ENCODE data around the gene COL8A1. TPM values are rescaled to one million over a fixed set of nuclear protein-coding genes. Genes with fewer than 3 reads are reported as not detected.

The COL8A1 gene
- total and polyA plus RNA-seq, 2 experiments from 2014 or later = 0.41 to 2.4 TPM

DNA sequence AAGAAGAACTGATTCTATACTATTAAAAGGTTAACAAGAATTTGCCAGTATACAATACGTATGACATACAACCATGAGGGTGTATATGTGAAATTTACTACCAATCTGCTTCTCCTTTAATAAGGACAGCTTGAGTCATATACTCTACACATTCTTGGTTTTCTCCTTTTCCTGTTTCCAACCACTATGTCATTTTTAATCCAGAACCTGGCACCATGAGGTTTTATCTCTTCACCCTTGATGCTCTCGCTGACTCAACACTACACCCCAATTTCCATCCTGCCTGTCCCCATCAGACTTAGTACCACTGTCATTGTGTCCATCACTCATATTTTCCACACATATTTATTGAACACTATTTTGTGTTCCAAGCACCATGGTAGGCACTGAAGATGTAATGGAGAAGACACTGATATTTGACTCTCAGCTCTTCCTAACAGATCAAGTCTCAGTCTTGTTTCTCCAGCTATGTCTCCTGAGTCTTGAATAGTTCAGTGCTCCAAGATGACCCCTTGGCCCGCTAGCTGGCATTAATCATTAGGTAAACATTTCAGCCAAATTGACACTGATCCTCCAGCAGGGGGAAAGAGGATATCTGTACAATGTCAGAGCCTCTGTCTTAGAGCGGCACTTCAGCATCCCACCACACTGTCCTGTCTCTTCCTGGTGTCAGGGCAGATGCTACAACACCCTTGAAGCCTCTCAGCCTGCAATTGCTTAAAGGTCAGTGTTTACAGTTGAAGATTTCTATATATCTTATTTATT, 11.2 kb upstream of the COL8A1 start:
- no peaks in the 10 kb centered on the region for H3K79me2 ChIP-seq
- TF ChIP-seq EZH2 (IDR thresholded peaks at IDR 0.05; ENCODE audit: borderline replicate concordance) = no peak
- TF ChIP-seq EZH2phosphoT487 (IDR thresholded peaks at IDR 0.05; ENCODE audit: low read depth, severe bottlenecking, unreplicated experiment) = no peak
- TF ChIP-seq, protein P1, sequence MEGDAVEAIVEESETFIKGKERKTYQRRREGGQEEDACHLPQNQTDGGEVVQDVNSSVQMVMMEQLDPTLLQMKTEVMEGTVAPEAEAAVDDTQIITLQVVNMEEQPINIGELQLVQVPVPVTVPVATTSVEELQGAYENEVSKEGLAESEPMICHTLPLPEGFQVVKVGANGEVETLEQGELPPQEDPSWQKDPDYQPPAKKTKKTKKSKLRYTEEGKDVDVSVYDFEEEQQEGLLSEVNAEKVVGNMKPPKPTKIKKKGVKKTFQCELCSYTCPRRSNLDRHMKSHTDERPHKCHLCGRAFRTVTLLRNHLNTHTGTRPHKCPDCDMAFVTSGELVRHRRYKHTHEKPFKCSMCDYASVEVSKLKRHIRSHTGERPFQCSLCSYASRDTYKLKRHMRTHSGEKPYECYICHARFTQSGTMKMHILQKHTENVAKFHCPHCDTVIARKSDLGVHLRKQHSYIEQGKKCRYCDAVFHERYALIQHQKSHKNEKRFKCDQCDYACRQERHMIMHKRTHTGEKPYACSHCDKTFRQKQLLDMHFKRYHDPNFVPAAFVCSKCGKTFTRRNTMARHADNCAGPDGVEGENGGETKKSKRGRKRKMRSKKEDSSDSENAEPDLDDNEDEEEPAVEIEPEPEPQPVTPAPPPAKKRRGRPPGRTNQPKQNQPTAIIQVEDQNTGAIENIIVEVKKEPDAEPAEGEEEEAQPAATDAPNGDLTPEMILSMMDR (IDR thresholded peaks at IDR 0.05; ENCODE audit: poor library complexity) = no peak
- no peak overlapping the region for H3K4me3 ChIP-seq
- H3K27ac ChIP-seq = no peak overlapping the region
- DNase-seq (ENCODE audit: low spot score) = no peak
- no peaks in the 10 kb centered on the region for H3K36me3 ChIP-seq (replicated peaks; ENCODE audit: insufficient read depth, low read depth)
- no peaks in the 10 kb centered on the region for H3K9me2 ChIP-seq (replicated peaks; ENCODE audit: insufficient read depth)
- no peaks in the 10 kb centered on the region for H3K4me1 ChIP-seq (ENCODE audit: insufficient read depth)
- H2AFZ ChIP-seq = no peak overlapping the region
- no peaks in the 10 kb centered on the region for H3K9me3 ChIP-seq (ENCODE audit: low read depth)
- WGBS (ENCODE audit: low lambda C conversion rate, missing lambda C conversion rate) = 61% methylated on average over 4 of the region's 4 CpGs
- no peaks in the 10 kb centered on the region for H4K20me1 ChIP-seq (ENCODE audit: insufficient read depth, poor library complexity, severe bottlenecking)
- no peak overlapping the region for H3K4me2 ChIP-seq
- H3K27me3 ChIP-seq = peaks cover 4% of the 10 kb centered on the region

DNA sequence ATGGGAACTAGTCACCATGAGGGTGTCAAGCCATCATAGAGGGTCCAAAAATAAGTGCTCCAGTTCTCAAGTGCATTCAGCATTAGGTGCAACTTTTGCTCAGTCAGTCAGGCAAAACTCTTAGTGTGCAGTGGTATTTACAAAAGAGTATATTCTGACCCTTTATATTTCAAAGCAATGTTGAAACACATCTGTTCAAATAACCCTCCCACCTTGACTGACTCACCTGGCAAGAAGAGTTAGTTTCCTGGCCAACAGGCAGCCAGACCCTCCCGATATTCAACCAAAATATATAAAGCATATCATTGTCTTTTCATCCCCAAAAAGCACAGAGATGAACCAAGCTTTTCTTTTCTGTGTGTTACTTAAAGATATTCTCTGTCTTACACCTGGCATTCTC, 7.6 kb upstream of the COL8A1 start:
- Histone ChIP-seq H2AFZ (no peak overlapping the region), H3K4me1 (ENCODE audit: insufficient read depth) (no peaks in the 10 kb centered on the region), H3K27me3 (peaks cover 25% of the 10 kb centered on the region), H3K9me2 (replicated peaks; ENCODE audit: insufficient read depth) (no peaks in the 10 kb centered on the region), H4K20me1 (ENCODE audit: insufficient read depth, poor library complexity, severe bottlenecking) (no peaks in the 10 kb centered on the region), H3K79me2 (no peaks in the 10 kb centered on the region), H3K9me3 (ENCODE audit: low read depth) (no peaks in the 10 kb centered on the region), H3K4me2 (no peak overlapping the region), H3K4me3 (no peak overlapping the region), H3K36me3 (replicated peaks; ENCODE audit: insufficient read depth, low read depth) (no peaks in the 10 kb centered on the region), H3K27ac (no peak overlapping the region)
- TF ChIP-seq, protein P1 (IDR thresholded peaks at IDR 0.05; ENCODE audit: poor library complexity) = no peak
- TF ChIP-seq EZH2 (IDR thresholded peaks at IDR 0.05; ENCODE audit: borderline replicate concordance) = no peak
- no peak for TF ChIP-seq EZH2phosphoT487 (IDR thresholded peaks at IDR 0.05; ENCODE audit: low read depth, severe bottlenecking, unreplicated experiment)
- 67% methylated on average over 1 of the region's 1 CpG for WGBS (ENCODE audit: low lambda C conversion rate, missing lambda C conversion rate)
- DNase-seq (ENCODE audit: low spot score) = no peak

DNA sequence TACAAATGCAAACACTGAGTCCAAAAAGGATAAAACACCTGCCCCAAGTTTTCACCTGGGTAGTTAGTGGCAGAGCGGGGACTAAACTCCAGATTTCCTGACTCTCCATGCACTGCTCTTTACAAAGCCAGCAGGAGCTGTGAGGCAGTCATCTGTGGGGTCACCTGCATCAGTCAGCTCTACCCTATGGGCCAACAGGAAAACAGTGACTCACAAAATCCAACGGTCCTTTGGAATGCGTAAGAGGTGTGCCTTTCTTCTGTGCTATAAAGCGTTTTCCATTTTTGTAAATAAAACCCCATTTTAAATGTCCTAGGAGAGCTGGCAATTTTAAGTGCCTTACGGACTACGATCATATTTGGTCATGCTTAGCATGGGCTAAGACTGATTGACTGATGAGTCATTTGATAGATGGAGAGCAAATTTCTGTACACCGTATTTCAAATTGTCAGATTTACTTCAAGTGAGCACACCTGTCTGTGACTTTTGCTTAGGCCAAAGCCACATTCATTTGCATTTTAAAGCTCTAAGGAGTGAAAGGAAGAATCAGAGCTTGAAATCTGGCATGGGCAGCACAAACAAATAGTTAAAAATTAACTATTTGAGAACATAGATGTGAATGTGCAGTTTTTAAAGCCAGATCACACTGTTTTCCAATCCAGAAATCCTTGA, 4.4 kb upstream of the COL8A1 start:
- Histone ChIP-seq H3K36me3 (replicated peaks; ENCODE audit: insufficient read depth, low read depth) (no peaks in the 10 kb centered on the region), H2AFZ (no peak overlapping the region), H3K4me3 (no peak overlapping the region), H3K79me2 (no peaks in the 10 kb centered on the region), H3K27me3 (peaks cover 55% of the 10 kb centered on the region), H3K4me2 (no peak overlapping the region), H3K9me3 (ENCODE audit: low read depth) (no peaks in the 10 kb centered on the region), H3K9me2 (replicated peaks; ENCODE audit: insufficient read depth) (no peaks in the 10 kb centered on the region), H3K27ac (no peak overlapping the region), H3K4me1 (ENCODE audit: insufficient read depth) (peaks cover 6% of the 10 kb centered on the region), H4K20me1 (ENCODE audit: insufficient read depth, poor library complexity, severe bottlenecking) (no peaks in the 10 kb centered on the region)
- TF ChIP-seq EZH2phosphoT487 (IDR thresholded peaks at IDR 0.05; ENCODE audit: low read depth, severe bottlenecking, unreplicated experiment) = no peak
- TF ChIP-seq, protein P1 (IDR thresholded peaks at IDR 0.05; ENCODE audit: poor library complexity) = no peak
- no peak for TF ChIP-seq EZH2 (IDR thresholded peaks at IDR 0.05; ENCODE audit: borderline replicate concordance)
- 65% methylated on average over 7 of the region's 7 CpGs for WGBS (ENCODE audit: low lambda C conversion rate, missing lambda C conversion rate)
- DNase-seq (ENCODE audit: low spot score) = no peak
